Measurements from ENCODE around the gene TMEM37.

Gene TMEM37

GRCh38 chr2:119449521-119449920 is 17.9 kb downstream of the TMEM37 start:
- DNase-seq (no peak), ATAC-seq (ENCODE audit: insufficient read depth, low read depth) (no peak)
- Histone ChIP-seq H3K9ac (ENCODE audit: low read depth, low read length) (no peak overlapping the region), H3K4me1 (ENCODE audit: insufficient read depth, low read length) (no peaks in the 10 kb centered on the region), H3K27me3 (ENCODE audit: insufficient read depth, low read length, poor library complexity) (peaks cover 25% of the 10 kb centered on the region), H3K4me2 (ENCODE audit: insufficient read depth, low read length) (no peak overlapping the region), H3K36me3 (ENCODE audit: insufficient read depth, low read length) (no peaks in the 10 kb centered on the region), H2AFZ (ENCODE audit: low read depth, low read length) (no peak overlapping the region), H3K4me3 (ENCODE audit: low read depth in 1 of 2, low read length in 2 of 2) (no peak overlapping the region), H4K20me1 (ENCODE audit: insufficient read depth, low read length) (peaks cover 3% of the 10 kb centered on the region; the same call in 1 of the 2 replicates), H3K9me3 (ENCODE audit: insufficient read depth, low read length, severe bottlenecking) (no peaks in the 10 kb centered on the region), H3K27ac (ENCODE audit: low read length) (no peak overlapping the region), H3K79me2 (ENCODE audit: insufficient read depth, low read length) (no peaks in the 10 kb centered on the region)
- TF ChIP-seq CTCF (IDR thresholded peaks at IDR 0.05; ENCODE audit: borderline replicate concordance, extremely low read depth, low read length, poor library complexity, severe bottlenecking) (no peak), EZH2 (IDR thresholded peaks at IDR 0.05; ENCODE audit: borderline replicate concordance, low read depth, low read length, severe bottlenecking) (no peak)

DNA sequence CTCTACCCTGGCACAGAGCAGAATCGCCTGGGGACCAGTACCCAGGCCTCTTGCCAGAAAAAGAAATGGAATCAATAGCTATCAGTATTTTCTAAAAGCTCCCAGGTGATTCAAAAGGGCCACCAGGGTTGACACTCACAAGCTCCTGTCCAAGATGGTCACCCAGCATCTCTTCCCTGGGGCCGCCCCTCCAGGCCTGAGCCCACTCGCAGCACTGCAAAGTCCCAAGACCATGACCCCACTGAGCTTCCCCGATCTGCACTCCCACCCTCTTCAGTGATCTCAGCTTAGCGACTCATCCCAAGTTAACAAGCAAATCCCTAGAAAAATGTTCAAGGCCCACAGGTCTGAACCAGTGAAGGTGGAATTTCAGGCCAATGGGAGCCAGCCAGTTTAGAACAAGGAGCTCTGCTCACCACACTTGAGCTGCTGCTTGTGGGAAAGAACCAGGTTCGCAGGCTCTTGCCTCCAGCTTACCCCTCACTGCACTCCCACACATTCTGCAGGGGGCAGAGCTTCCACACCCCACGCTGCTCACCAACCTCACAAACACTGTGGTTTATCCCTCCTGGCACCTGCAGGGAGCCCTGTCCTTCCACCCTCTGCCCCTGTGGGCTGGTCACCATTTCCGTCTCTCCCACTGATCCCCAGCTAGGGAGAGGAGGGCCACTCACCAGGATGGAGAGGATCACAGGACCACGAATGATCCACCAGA is 19.8 kb downstream of the TMEM37 start:
- no peak overlapping the region for H2AFZ ChIP-seq (ENCODE audit: low read depth, low read length)
- ATAC-seq (ENCODE audit: insufficient read depth, low read depth) (no peak), DNase-seq (no peak)
- no peak overlapping the region for H3K4me3 ChIP-seq (ENCODE audit: low read depth in 1 of 2, low read length in 2 of 2)
- no peaks in the 10 kb centered on the region for H3K4me1 ChIP-seq (ENCODE audit: insufficient read depth, low read length)
- peaks cover 20% of the 10 kb centered on the region for H3K27me3 ChIP-seq (ENCODE audit: insufficient read depth, low read length, poor library complexity)
- H3K4me2 ChIP-seq (ENCODE audit: insufficient read depth, low read length) = no peak overlapping the region
- H4K20me1 ChIP-seq (ENCODE audit: insufficient read depth, low read length) = no peaks in the 10 kb centered on the region; the same call in 1 of the 2 replicates
- no peak overlapping the region for H3K27ac ChIP-seq (ENCODE audit: low read length)
- no peak for TF ChIP-seq EZH2 (IDR thresholded peaks at IDR 0.05; ENCODE audit: borderline replicate concordance, low read depth, low read length, severe bottlenecking)
- no peak for TF ChIP-seq CTCF (IDR thresholded peaks at IDR 0.05; ENCODE audit: borderline replicate concordance, extremely low read depth, low read length, poor library complexity, severe bottlenecking)
- no peaks in the 10 kb centered on the region for H3K36me3 ChIP-seq (ENCODE audit: insufficient read depth, low read length)
- no peaks in the 10 kb centered on the region for H3K79me2 ChIP-seq (ENCODE audit: insufficient read depth, low read length)
- H3K9ac ChIP-seq (ENCODE audit: low read depth, low read length) = no peak overlapping the region
- H3K9me3 ChIP-seq (ENCODE audit: insufficient read depth, low read length, severe bottlenecking) = no peaks in the 10 kb centered on the region

- H3K9ac ChIP-seq (ENCODE audit: low read depth, low read length) = no peak overlapping the region
- H3K27ac ChIP-seq (ENCODE audit: low read length) = no peak overlapping the region
- DNase-seq = no peak
- H3K4me3 ChIP-seq (ENCODE audit: low read depth in 1 of 2, low read length in 2 of 2) = no peak overlapping the region
- H3K36me3 ChIP-seq (ENCODE audit: insufficient read depth, low read length) = no peaks in the 10 kb centered on the region
- H3K79me2 ChIP-seq (ENCODE audit: insufficient read depth, low read length) = no peaks in the 10 kb centered on the region
- H4K20me1 ChIP-seq (ENCODE audit: insufficient read depth, low read length) = no peaks in the 10 kb centered on the region
- H3K27me3 ChIP-seq (ENCODE audit: insufficient read depth, low read length, poor library complexity) = peaks cover 12% of the 10 kb centered on the region
- no peak for ATAC-seq (ENCODE audit: insufficient read depth, low read depth)
- no peaks in the 10 kb centered on the region for H3K9me3 ChIP-seq (ENCODE audit: insufficient read depth, low read length, severe bottlenecking)
- H2AFZ ChIP-seq (ENCODE audit: low read depth, low read length) = no peak overlapping the region
- H3K4me1 ChIP-seq (ENCODE audit: insufficient read depth, low read length) = no peaks in the 10 kb centered on the region
- TF ChIP-seq CTCF (IDR thresholded peaks at IDR 0.05; ENCODE audit: borderline replicate concordance, extremely low read depth, low read length, poor library complexity, severe bottlenecking) (no peak), EZH2 (IDR thresholded peaks at IDR 0.05; ENCODE audit: borderline replicate concordance, low read depth, low read length, severe bottlenecking) (no peak)
- H3K4me2 ChIP-seq (ENCODE audit: insufficient read depth, low read length) = no peak overlapping the region
These were observed 22.4 kb downstream of the TMEM37 start for GRCh38 chr2:119453972-119454593.

All from DND-41 (cell line).